OCI-LY1 (cell line): Measurements from ENCODE around the gene ACAD8.

Experiments
- H2AFZ ChIP-seq: fragments of 200-600 bp; sonication (generic), shearing (Covaris generic); 2 replicates; pipeline ENCODE4 v1.6.0; 2014; ENCODE audit warnings: antibody characterized with exemption, mild to moderate bottlenecking, low read length
- H3F3A ChIP-seq: fragments of 200-600 bp; sonication (generic), shearing (Covaris generic); 2 replicates; pipeline ENCODE4 v1.6.0; 2014; ENCODE audit warnings: mild to moderate bottlenecking, antibody characterized with exemption, low read length, moderate library complexity; ENCODE audit not compliant: insufficient read depth
- H3K27ac ChIP-seq: fragments of 200-600 bp; sonication (generic); 2 replicates; pipeline ENCODE4 v1.5.1; 2014; ENCODE audit warnings: low read length, mixed run types, mild to moderate bottlenecking, low read depth; ENCODE audit not compliant: poor library complexity, severe bottlenecking
- H3K27me3 ChIP-seq: fragments of 200-600 bp; sonication (generic); 2 replicates; pipeline ENCODE4 v1.6.0; 2014; ENCODE audit warnings: antibody characterized with exemption, mild to moderate bottlenecking, low read length, moderate library complexity; ENCODE audit not compliant: insufficient read depth
- H3K36me3 ChIP-seq: fragments of 200-600 bp; sonication (generic); 2 replicates; pipeline ENCODE4 v1.6.1; 2014; ENCODE audit warnings: mild to moderate bottlenecking, antibody characterized with exemption, low read length, moderate library complexity, mixed read lengths; ENCODE audit not compliant: insufficient read depth
- H3K4me1 ChIP-seq: fragments of 200-600 bp; sonication (generic); 2 replicates; pipeline ENCODE4 v1.5.1; 2014; ENCODE audit warnings: mild to moderate bottlenecking, low read length, moderate library complexity; ENCODE audit not compliant: insufficient read depth, severe bottlenecking
- H3K4me2 ChIP-seq: fragments of 200-600 bp; sonication (generic), shearing (Covaris generic); 2 replicates; pipeline ENCODE4 v1.6.1; 2014; ENCODE audit warnings: low read length
- H3K4me3 ChIP-seq: fragments of 200-600 bp; sonication (generic); 2 replicates; pipeline ENCODE4 v1.5.1; 2014; ENCODE audit warnings: low read length, low read depth, mild to moderate bottlenecking, mixed read lengths; ENCODE audit not compliant: poor library complexity, severe bottlenecking
- H3K79me2 ChIP-seq: fragments of 200-600 bp; shearing (Covaris generic); 2 replicates; pipeline ENCODE4 v1.6.1; 2016; ENCODE audit warnings: mixed run types, low read length, mixed read lengths; ENCODE audit not compliant: insufficient read depth
- H3K9ac ChIP-seq: fragments of 200-600 bp; sonication (generic), shearing (Covaris generic); 2 replicates; pipeline ENCODE4 v1.6.1; 2014; ENCODE audit warnings: mild to moderate bottlenecking, low read length, mixed read lengths
- H3K9me2 ChIP-seq: fragments of 200-600 bp; sonication (generic), shearing (Covaris generic); 2 replicates; pipeline ENCODE4 v1.6.1; 2014; ENCODE audit warnings: low read depth, mild to moderate bottlenecking, low read length, mixed read lengths
- H3K9me3 ChIP-seq: fragments of 200-600 bp; shearing (Covaris generic); 2 replicates; pipeline ENCODE4 v1.6.1; 2014; ENCODE audit warnings: low read length, mixed read lengths
- H4K20me1 ChIP-seq: fragments of 200-600 bp; sonication (generic), shearing (Covaris generic); 2 replicates; pipeline ENCODE4 v1.6.0; 2016; ENCODE audit warnings: mild to moderate bottlenecking, low read length; ENCODE audit not compliant: insufficient read depth
- CTCF ChIP-seq: fragments of 200-600 bp; sonication (generic), shearing (Covaris generic); IDR thresholded peaks from 2 replicates; pipeline ENCODE4 v1.5.1; 2017; ENCODE audit warnings: mild to moderate bottlenecking, antibody characterized with exemption, low read length, moderate library complexity, mixed read lengths
- EZH2 ChIP-seq: fragments of 200-600 bp; sonication (generic), shearing (Covaris generic); IDR thresholded peaks from 2 replicates; pipeline ENCODE4 v1.8.0; 2017; ENCODE audit warnings: borderline replicate concordance, mixed run types, mild to moderate bottlenecking, antibody characterized with exemption, low read length, moderate library complexity, mixed read lengths

The ACAD8 gene

GRCh38 chr11:134267461-134267860 is 14.1 kb downstream of the ACAD8 start:
- no peak overlapping the region for H3K27ac ChIP-seq
- no peaks in the 10 kb centered on the region for H3K27me3 ChIP-seq
- H4K20me1 ChIP-seq: no peaks in the 10 kb centered on the region
- no peaks in the 10 kb centered on the region for H3K9me2 ChIP-seq
- no peaks in the 10 kb centered on the region for H3K9me3 ChIP-seq
- H3K4me1 ChIP-seq: no peaks in the 10 kb centered on the region
- no peaks in the 10 kb centered on the region for H3K79me2 ChIP-seq
- no peak overlapping the region for H3K9ac ChIP-seq
- H3K4me3 ChIP-seq: no peak overlapping the region
- peaks cover 5% of the 10 kb centered on the region; the same call in 1 of the 2 replicates for H3K36me3 ChIP-seq
- H3F3A ChIP-seq: no peaks in the 10 kb centered on the region
- no peak overlapping the region for H2AFZ ChIP-seq
- H3K4me2 ChIP-seq: no peak overlapping the region
- TF ChIP-seq CTCF (no peak), EZH2 (no peak)

GRCh38 chr11:134267966-134268365 is 14.6 kb downstream of the ACAD8 start:
- no peaks in the 10 kb centered on the region for H3F3A ChIP-seq
- no peaks in the 10 kb centered on the region for H3K9me2 ChIP-seq
- H2AFZ ChIP-seq: no peak overlapping the region
- H3K27ac ChIP-seq: no peak overlapping the region
- no peaks in the 10 kb centered on the region for H4K20me1 ChIP-seq
- TF ChIP-seq EZH2 (no peak), CTCF (no peak)
- H3K9me3 ChIP-seq: no peaks in the 10 kb centered on the region
- H3K36me3 ChIP-seq: no peaks in the 10 kb centered on the region; the same call in 1 of the 2 replicates
- no peak overlapping the region for H3K4me3 ChIP-seq
- H3K9ac ChIP-seq: no peak overlapping the region
- H3K27me3 ChIP-seq: no peaks in the 10 kb centered on the region
- no peak overlapping the region for H3K4me2 ChIP-seq
- no peaks in the 10 kb centered on the region for H3K4me1 ChIP-seq
- H3K79me2 ChIP-seq: no peaks in the 10 kb centered on the region

GRCh38 chr11:134270250-134270714 is 16.9 kb downstream of the ACAD8 start:
- Histone ChIP-seq H3K27ac (no peak overlapping the region), H3K27me3 (no peaks in the 10 kb centered on the region)

More at GRCh38 chr11:134270250-134270714, 16.9 kb downstream of the ACAD8 start:
- Histone ChIP-seq H3K4me1 (no peaks in the 10 kb centered on the region), H3K4me2 (no peak overlapping the region), H3K9me2 (no peaks in the 10 kb centered on the region), H3F3A (no peaks in the 10 kb centered on the region), H4K20me1 (no peaks in the 10 kb centered on the region), H2AFZ (no peak overlapping the region), H3K36me3 (no peaks in the 10 kb centered on the region), H3K4me3 (no peak overlapping the region), H3K9ac (no peak overlapping the region), H3K9me3 (no peaks in the 10 kb centered on the region), H3K79me2 (no peaks in the 10 kb centered on the region)
- TF ChIP-seq EZH2: no peak
- no peak for TF ChIP-seq CTCF
